HG02642 (cell line): ENCODE results near the gene C4orf36.

Source experiments
- ATAC-seq: cut with Tn5 transposase; IDR thresholded peaks from one replicate; pipeline ENCODE4 v1.9.1; 2021; ENCODE audit warnings: mild to moderate bottlenecking; ENCODE audit not compliant: unreplicated experiment, poor library complexity

Gene C4orf36

GRCh38 chr4:86870442-86871069 is 21.7 kb downstream of the C4orf36 start:
- ATAC-seq = no peak

- no peak for ATAC-seq
Measured at GRCh38 chr4:86857341-86858052, 34.7 kb downstream of the C4orf36 start.

GRCh38 chr4:86856896-86857295 is 35.3 kb downstream of the C4orf36 start:
- no peak for ATAC-seq

GRCh38 chr4:86855572-86855971 is 36.6 kb downstream of the C4orf36 start:
- no peak for ATAC-seq

GRCh38 chr4:86853209-86853608 is 39.0 kb downstream of the C4orf36 start:
- ATAC-seq = no peak

GRCh38 chr4:86848732-86849619 is 43.2 kb downstream of the C4orf36 start, which contains the start of gene SLC10A6:
TSS of gene SLC10A6 (minus strand) at chr4:86849384. CDS start at chr4:86849115, 269 bp downstream.
- ATAC-seq = no peak

GRCh38 chr4:86848136-86848535 is 44.1 kb downstream of the C4orf36 start:
- ATAC-seq = no peak

GRCh38 chr4:86847571-86847970 is 44.7 kb downstream of the C4orf36 start:
- no peak for ATAC-seq

- no peak for ATAC-seq
Measured at GRCh38 chr4:86846921-86847320, 45.3 kb downstream of the C4orf36 start.

GRCh38 chr4:86845593-86845992 is 46.6 kb downstream of the C4orf36 start:
- ATAC-seq = no peak

GRCh38 chr4:86841309-86841708 is 50.9 kb downstream of the C4orf36 start:
- no peak for ATAC-seq

- ATAC-seq = no peak
Measured at GRCh38 chr4:86840858-86841257, 51.4 kb downstream of the C4orf36 start.

- no peak for ATAC-seq
Measured at GRCh38 chr4:86837691-86838503, 54.3 kb downstream of the C4orf36 start.

GRCh38 chr4:86835677-86836076 is 56.5 kb downstream of the C4orf36 start:
- ATAC-seq = no peak

GRCh38 chr4:86834901-86835300 is 57.3 kb downstream of the C4orf36 start:
- ATAC-seq = no peak

GRCh38 chr4:86833615-86834014 is 58.6 kb downstream of the C4orf36 start:
- no peak for ATAC-seq

- ATAC-seq = no peak
Measured at GRCh38 chr4:86831262-86832130, 60.7 kb downstream of the C4orf36 start.
